Measurements from ENCODE around the gene PER1. TPM values are rescaled to one million over a fixed set of nuclear protein-coding genes. Genes with fewer than 3 reads are reported as not detected.

Gene PER1
- total and polyA plus RNA-seq, 9 of the 15 experiments (the other 6 are each of a cell fraction or from before 2014, with no cell fraction given), result 0.13 to 26.0 (median 3.4) TPM

DNA sequence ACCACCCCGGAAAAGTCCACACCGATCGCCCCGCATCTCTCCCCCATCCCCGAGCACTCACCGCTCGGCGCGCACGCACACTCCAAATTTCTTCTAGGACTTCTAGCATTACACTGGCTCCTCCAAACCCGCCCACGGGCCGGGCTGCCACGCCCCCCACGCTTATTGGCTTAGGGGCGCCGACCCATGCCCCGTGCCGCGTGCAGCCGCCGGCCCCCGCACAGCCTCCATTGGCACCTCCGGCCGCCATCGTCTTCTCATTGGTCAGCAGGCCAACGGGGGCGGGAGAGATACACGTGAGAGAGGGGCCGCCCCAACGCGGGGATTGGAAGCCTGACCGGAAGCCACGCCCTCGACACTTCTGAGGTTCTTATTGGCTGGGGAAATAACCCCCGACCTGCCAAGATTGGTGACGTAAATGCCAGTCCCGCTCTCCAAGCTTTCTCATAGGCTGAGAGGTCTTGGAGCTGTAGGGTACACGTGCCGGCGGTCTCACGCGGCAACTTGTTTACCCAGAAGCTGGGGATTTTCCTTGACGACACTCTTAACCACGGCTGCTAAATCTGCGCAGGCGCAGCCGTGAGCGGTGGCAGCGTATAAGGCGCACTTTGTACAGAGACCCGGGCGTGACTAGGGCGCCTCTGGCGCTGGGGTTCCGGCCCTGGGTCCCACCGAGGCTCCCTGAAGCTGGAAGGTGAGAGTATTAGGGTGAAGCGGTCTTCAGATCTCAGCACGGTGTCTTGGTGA, 4.2 kb upstream of the PER1 start (continued):
- TF ChIP-seq, protein P1, sequence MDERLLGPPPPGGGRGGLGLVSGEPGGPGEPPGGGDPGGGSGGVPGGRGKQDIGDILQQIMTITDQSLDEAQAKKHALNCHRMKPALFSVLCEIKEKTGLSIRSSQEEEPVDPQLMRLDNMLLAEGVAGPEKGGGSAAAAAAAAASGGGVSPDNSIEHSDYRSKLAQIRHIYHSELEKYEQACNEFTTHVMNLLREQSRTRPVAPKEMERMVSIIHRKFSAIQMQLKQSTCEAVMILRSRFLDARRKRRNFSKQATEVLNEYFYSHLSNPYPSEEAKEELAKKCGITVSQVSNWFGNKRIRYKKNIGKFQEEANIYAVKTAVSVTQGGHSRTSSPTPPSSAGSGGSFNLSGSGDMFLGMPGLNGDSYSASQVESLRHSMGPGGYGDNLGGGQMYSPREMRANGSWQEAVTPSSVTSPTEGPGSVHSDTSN (CRISPR knock-in tag; IDR thresholded peaks at IDR 0.05; ENCODE audit: low read depth), result no peak
- TF ChIP-seq, protein P1 (tag; conservative IDR thresholded peaks at IDR 0.05; ENCODE audit: low read depth), result peak; percentile 85
- TF ChIP-seq PHF8 (IDR thresholded peaks at IDR 0.05; ENCODE audit: borderline replicate concordance, low read length) (peak; percentile 33; the same call in 1 of the 2 replicates), ETV5 (CRISPR knock-in tag; IDR thresholded peaks at IDR 0.05; ENCODE audit: low read depth) (peak; percentile 23; the same call in 1 of the 2 replicates), TFAP4 (CRISPR knock-in tag; IDR thresholded peaks at IDR 0.05; ENCODE audit: borderline replicate concordance) (peak; percentile 73), CREBBP (IDR thresholded peaks at IDR 0.05; ENCODE audit: low read depth, low read length) (no peak), HDAC1 (IDR thresholded peaks at IDR 0.05) (peak in 1 of 2 experiments; percentile 92; a peak in 2 of 4 replicates), ZNF717 (CRISPR knock-in tag; IDR thresholded peaks at IDR 0.05) (no peak), HCFC1 (IDR thresholded peaks at IDR 0.05; ENCODE audit: low read depth, low read length) (0 out of 2 replicates have a peak, but pooled peaks have one; percentile 27), FOXA3 (CRISPR knock-in tag; conservative IDR thresholded peaks at IDR 0.05 in 1 of 2, IDR thresholded peaks at IDR 0.05 in 1 of 2) (peak; percentile 82 to 98), SRF (CRISPR knock-in tag; IDR thresholded peaks at IDR 0.05) (0 out of 4 replicates have a peak, but pooled peaks of 1 of the 2 experiments have one; percentile 29), CREB1 (IDR thresholded peaks at IDR 0.05) (peak; percentile 83), CREB1 (CRISPR knock-in tag; IDR thresholded peaks at IDR 0.05) (peak; percentile 83), TAF1 (IDR thresholded peaks at IDR 0.05; ENCODE audit: control insufficient read depth, extremely low read depth, insufficient read depth, low read length, severe bottlenecking) (peak; percentile 66), SP1 (CRISPR knock-in tag; IDR thresholded peaks at IDR 0.05) (peak; percentile 98), SMARCA5 (IDR thresholded peaks at IDR 0.05) (no peak), ZNF253 (CRISPR knock-in tag; conservative IDR thresholded peaks at IDR 0.05) (no peak), ZFP30 (CRISPR knock-in tag; IDR thresholded peaks at IDR 0.05; ENCODE audit: borderline replicate concordance) (no peak), RNF2 (IDR thresholded peaks at IDR 0.05) (peak; percentile 61), MEIS2 (IDR thresholded peaks at IDR 0.05; ENCODE audit: partially characterized antibody) (peak; percentile 67), TEAD2 (tag; IDR thresholded peaks at IDR 0.05) (no peak), NRF1 (conservative IDR thresholded peaks at IDR 0.05 in 1 of 2, IDR thresholded peaks at IDR 0.05 in 1 of 2) (peak; percentile 94 to 95)
- TF ChIP-seq, protein P2, sequence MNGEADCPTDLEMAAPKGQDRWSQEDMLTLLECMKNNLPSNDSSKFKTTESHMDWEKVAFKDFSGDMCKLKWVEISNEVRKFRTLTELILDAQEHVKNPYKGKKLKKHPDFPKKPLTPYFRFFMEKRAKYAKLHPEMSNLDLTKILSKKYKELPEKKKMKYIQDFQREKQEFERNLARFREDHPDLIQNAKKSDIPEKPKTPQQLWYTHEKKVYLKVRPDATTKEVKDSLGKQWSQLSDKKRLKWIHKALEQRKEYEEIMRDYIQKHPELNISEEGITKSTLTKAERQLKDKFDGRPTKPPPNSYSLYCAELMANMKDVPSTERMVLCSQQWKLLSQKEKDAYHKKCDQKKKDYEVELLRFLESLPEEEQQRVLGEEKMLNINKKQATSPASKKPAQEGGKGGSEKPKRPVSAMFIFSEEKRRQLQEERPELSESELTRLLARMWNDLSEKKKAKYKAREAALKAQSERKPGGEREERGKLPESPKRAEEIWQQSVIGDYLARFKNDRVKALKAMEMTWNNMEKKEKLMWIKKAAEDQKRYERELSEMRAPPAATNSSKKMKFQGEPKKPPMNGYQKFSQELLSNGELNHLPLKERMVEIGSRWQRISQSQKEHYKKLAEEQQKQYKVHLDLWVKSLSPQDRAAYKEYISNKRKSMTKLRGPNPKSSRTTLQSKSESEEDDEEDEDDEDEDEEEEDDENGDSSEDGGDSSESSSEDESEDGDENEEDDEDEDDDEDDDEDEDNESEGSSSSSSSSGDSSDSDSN (IDR thresholded peaks at IDR 0.05; ENCODE audit: borderline replicate concordance in 1 of 2, low read depth in 2 of 2, low read length in 2 of 2), result 0 out of 4 replicates have a peak, but pooled peaks of 1 of the 2 experiments have one; percentile 26

Measured in K562 (cell line).